ENCODE measurements around the gene SLC6A11. TPM values are rescaled to one million over a fixed set of nuclear protein-coding genes. Genes with fewer than 3 reads are reported as not detected.

SLC6A11 gene
- total RNA-seq, 1 donor from 2014 or later: 0.19 TPM

DNA sequence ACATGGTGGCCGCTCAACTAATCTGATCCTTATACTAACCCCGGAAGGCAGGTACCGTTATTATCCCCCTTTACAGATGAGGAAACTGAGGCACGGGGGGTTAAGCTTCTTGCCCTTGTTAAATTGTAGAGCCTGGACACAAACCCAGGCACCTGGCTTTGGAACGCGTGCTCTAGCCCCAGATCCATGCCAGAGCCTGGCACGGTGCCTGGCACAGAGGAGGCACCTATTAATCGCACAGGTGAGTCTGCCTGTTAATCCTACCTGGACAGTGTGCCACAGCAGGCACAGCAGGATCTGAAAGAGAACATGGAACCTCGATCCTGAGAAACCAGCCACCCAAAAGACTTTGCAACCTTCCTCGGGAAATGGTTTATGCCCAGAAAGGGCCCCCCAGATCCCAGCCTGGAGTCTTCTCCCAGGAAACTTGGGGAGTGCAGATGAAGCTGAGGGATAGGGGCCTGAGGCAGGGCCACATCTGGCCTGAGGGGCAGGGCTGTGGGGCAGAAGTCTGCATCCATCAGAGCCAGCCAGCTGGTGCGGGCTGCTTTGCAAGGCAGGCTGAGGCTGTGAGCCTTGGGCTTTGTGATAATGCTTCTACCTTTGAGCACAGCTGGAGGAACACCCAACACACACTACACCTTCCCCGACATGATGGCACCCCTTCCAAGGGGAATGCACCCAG lies 121.3 kb downstream of the SLC6A11 start:
- H3K36me3 Mint-ChIP-seq (ENCODE audit: insufficient read depth): no peaks in the 10 kb centered on the region
- TF ChIP-seq, protein P1, sequence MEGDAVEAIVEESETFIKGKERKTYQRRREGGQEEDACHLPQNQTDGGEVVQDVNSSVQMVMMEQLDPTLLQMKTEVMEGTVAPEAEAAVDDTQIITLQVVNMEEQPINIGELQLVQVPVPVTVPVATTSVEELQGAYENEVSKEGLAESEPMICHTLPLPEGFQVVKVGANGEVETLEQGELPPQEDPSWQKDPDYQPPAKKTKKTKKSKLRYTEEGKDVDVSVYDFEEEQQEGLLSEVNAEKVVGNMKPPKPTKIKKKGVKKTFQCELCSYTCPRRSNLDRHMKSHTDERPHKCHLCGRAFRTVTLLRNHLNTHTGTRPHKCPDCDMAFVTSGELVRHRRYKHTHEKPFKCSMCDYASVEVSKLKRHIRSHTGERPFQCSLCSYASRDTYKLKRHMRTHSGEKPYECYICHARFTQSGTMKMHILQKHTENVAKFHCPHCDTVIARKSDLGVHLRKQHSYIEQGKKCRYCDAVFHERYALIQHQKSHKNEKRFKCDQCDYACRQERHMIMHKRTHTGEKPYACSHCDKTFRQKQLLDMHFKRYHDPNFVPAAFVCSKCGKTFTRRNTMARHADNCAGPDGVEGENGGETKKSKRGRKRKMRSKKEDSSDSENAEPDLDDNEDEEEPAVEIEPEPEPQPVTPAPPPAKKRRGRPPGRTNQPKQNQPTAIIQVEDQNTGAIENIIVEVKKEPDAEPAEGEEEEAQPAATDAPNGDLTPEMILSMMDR (IDR thresholded peaks at IDR 0.05; ENCODE audit: unreplicated experiment): no peak
- H3K9me3 Mint-ChIP-seq (ENCODE audit: low read depth): no peaks in the 10 kb centered on the region
- no peak for DNase-seq (ENCODE audit: low spot score, unreplicated experiment)
- peaks cover 23% of the 10 kb centered on the region for H3K27me3 Mint-ChIP-seq
- H3K27ac Mint-ChIP-seq: no peak overlapping the region
- H3K4me1 Mint-ChIP-seq (ENCODE audit: low read depth): no peaks in the 10 kb centered on the region
- no peak overlapping the region for H3K4me3 Mint-ChIP-seq (ENCODE audit: low read depth)

DNA sequence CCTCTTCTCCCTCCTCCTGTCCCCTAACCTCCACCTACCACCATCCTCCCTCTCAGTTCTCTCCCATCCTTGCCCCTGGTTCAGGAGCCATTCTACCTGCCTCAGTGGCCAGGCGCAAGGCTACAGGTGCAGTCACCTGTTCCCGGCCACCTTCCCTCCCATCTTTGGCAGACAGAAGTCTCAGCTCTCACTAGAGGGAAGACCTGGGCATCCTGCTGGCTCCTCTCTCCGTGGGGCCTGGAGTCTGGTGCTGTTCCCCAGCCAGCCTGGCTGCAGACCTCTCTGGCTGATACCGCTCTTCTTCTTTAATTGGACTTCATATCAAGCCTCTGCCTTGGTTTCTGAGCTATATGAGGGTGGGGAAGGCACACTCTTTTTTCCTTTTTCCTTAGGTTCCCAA lies 123.5 kb downstream of the SLC6A11 start:
- Mint-ChIP-seq H3K4me3 (ENCODE audit: low read depth) (no peak overlapping the region), H3K36me3 (ENCODE audit: insufficient read depth) (no peaks in the 10 kb centered on the region), H3K4me1 (ENCODE audit: low read depth) (no peaks in the 10 kb centered on the region), H3K9me3 (ENCODE audit: low read depth) (no peaks in the 10 kb centered on the region), H3K27ac (no peak overlapping the region), H3K27me3 (peaks cover 18% of the 10 kb centered on the region)
- no peak for DNase-seq (ENCODE audit: low spot score, unreplicated experiment)
- TF ChIP-seq, protein P1 (IDR thresholded peaks at IDR 0.05; ENCODE audit: unreplicated experiment): no peak

DNA sequence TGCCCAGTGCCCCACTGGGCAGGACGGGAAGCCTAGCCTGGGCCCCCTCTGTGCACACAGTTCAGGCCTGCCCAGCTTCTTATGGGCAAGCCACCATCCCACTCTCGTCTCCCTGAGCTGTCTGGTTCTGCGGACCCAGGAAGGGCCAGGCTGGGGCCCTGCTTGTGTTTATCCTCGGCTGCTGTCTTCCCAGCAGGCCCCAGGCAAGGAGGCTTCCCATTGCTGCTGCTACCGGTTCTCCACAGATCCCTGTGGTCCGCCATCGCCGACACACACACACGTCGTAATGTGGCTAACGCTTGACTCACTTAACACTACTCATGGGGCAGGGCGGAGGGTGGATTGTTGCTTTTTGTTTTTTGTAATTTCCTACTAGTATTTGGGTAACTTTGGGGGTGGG lies 124.1 kb downstream of the SLC6A11 start:
- Mint-ChIP-seq H3K27me3 (peaks cover 21% of the 10 kb centered on the region), H3K36me3 (ENCODE audit: insufficient read depth) (no peaks in the 10 kb centered on the region), H3K4me3 (ENCODE audit: low read depth) (no peak overlapping the region), H3K27ac (no peak overlapping the region), H3K9me3 (ENCODE audit: low read depth) (no peaks in the 10 kb centered on the region), H3K4me1 (ENCODE audit: low read depth) (no peaks in the 10 kb centered on the region)
- TF ChIP-seq, protein P1 (IDR thresholded peaks at IDR 0.05; ENCODE audit: unreplicated experiment): no peak
- DNase-seq (ENCODE audit: low spot score, unreplicated experiment): no peak

DNA sequence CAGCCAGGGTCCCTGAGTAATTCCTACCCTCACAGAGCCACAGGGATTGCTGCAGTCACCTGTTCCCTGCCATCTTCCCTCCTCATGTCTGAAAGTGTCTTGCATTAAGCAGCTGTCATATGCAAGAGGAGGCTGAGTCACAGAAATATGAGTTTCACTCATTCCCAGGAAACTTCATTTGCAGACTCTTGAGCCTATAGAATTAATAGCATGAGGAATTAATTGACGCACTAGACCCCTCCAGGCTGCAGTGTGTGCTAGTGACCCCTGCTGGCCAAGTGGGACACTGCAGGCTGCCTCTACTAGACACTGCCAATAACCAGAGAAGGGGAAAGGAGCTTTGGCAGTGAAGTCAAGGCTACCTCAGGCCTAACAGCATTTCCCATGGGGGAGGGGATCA lies 125.9 kb downstream of the SLC6A11 start:
- no peaks in the 10 kb centered on the region for H3K4me1 Mint-ChIP-seq (ENCODE audit: low read depth)
- no peaks in the 10 kb centered on the region for H3K9me3 Mint-ChIP-seq (ENCODE audit: low read depth)
- no peak for DNase-seq (ENCODE audit: low spot score, unreplicated experiment)
- TF ChIP-seq, protein P1 (IDR thresholded peaks at IDR 0.05; ENCODE audit: unreplicated experiment): peak; percentile 62
- no peak overlapping the region for H3K27ac Mint-ChIP-seq
- H3K4me3 Mint-ChIP-seq (ENCODE audit: low read depth): no peak overlapping the region
- H3K36me3 Mint-ChIP-seq (ENCODE audit: insufficient read depth): no peaks in the 10 kb centered on the region
- peaks cover 19% of the 10 kb centered on the region for H3K27me3 Mint-ChIP-seq

DNA sequence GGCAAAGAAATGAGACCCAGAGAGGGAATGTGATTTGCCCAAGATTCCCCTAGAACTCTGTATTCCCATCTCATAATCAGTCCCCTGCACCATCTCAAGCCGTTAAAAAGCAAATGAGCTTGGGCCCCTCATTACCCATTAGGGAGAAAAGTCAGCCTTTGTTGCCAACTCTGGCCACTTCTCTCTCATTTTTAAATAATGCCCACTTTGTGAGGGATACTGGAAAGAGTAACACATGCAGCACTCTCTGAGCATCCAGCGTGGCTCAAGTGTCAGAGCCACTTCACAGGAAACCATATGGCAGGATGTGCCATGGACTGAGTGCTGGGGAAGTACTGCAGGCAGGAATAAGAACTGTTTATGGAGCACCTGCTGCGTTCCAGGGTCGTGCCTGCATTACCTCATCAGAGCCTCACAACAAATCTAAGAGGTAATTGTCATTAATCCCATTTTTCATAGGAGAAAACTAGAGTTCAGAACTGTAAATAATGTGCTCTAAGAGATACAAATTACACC lies 126.7 kb downstream of the SLC6A11 start:
- H3K4me1 Mint-ChIP-seq (ENCODE audit: low read depth): no peaks in the 10 kb centered on the region
- no peaks in the 10 kb centered on the region for H3K36me3 Mint-ChIP-seq (ENCODE audit: insufficient read depth)
- no peak for DNase-seq (ENCODE audit: low spot score, unreplicated experiment)
- TF ChIP-seq, protein P1 (IDR thresholded peaks at IDR 0.05; ENCODE audit: unreplicated experiment): no peak
- H3K9me3 Mint-ChIP-seq (ENCODE audit: low read depth): no peaks in the 10 kb centered on the region
- H3K4me3 Mint-ChIP-seq (ENCODE audit: low read depth): no peak overlapping the region
- H3K27me3 Mint-ChIP-seq: peaks cover 20% of the 10 kb centered on the region
- H3K27ac Mint-ChIP-seq: no peak overlapping the region
